Muscle of leg (tissue), 11 donors: Measurements from ENCODE around the gene PCDHA5. TPM values are rescaled to one million over a fixed set of nuclear protein-coding genes. Genes with fewer than 3 reads are reported as not detected.
"Not testable (repeated sequence)": the region's sequence is repeated elsewhere in the genome, so short reads cannot be mapped to it uniquely, and the experiment has no call there.

Experiments used
- DNase-seq: peaks from one replicate; pipeline ENCODE4 v3.0.0; 2013
- H3K27ac ChIP-seq: one replicate; pipeline ENCODE4 v1.5.1; 2013; ENCODE audit warnings: mild to moderate bottlenecking, low read length, control low read depth
- H3K27me3 ChIP-seq: one replicate; pipeline ENCODE4 v1.6.1; 2013; ENCODE audit warnings: low read length; ENCODE audit not compliant: control insufficient read depth, insufficient read depth
- H3K36me3 ChIP-seq: one replicate; pipeline ENCODE4 v1.6.1; 2013; ENCODE audit warnings: low read length; ENCODE audit not compliant: control insufficient read depth, insufficient read depth
- H3K4me1 ChIP-seq: one replicate; pipeline ENCODE4 v1.6.1; 2013; ENCODE audit warnings: low read length; ENCODE audit not compliant: control insufficient read depth, insufficient read depth
- H3K4me3 ChIP-seq: one replicate; pipeline ENCODE4 v1.5.1; 2013; ENCODE audit warnings: low read length, control low read depth
- H3K9me3 ChIP-seq: replicated peaks from 2 replicates; pipeline ENCODE4 v1.6.1; 2013; ENCODE audit warnings: low read depth, low read length; ENCODE audit not compliant: control insufficient read depth
- WGBS: methylation state at CpG from one replicate; pipeline ENCODE4 v1.1.5; 2013; ENCODE audit warnings: missing lambda C conversion rate; ENCODE audit not compliant: insufficient coverage; 5-methylcytosine and 5-hydroxymethylcytosine counted together
- polyA plus RNA-seq, 8 donors: library from polyadenylated mRNA; unstranded; fragments of 120-200 nt; gene quantifications; one replicate each; pipeline versions ENCODE4 v1.2.1 to v1.2.3, GENCODE V29; 2013; ENCODE audit warnings: inconsistent platforms in 1 of 8, low replicate concordance in 1 of 8; ENCODE audit not compliant: insufficient read length in 8 of 8, insufficient read depth in 1 of 8
- total RNA-seq: library from RNA; stranded (reverse); fragments of 120-200 nt; gene quantifications from one replicate; pipeline ENCODE4 v1.2.4, GENCODE V29; 2013

The PCDHA5 gene
- total and polyA plus RNA-seq, 9 donors: 0.04 to 0.30 (median 0.08) TPM; not detected in 3

GRCh38 chr5:140823475-140823874 lies 2.1 kb downstream of the PCDHA5 start:
- DNase-seq: no peak
- Histone ChIP-seq H3K27ac (no peak overlapping the region), H3K27me3 (peaks cover 2% of the 10 kb centered on the region), H3K4me3 (no peak overlapping the region), H3K4me1 (no peaks in the 10 kb centered on the region), H3K36me3 (no peaks in the 10 kb centered on the region), H3K9me3 (peaks cover 6% of the 10 kb centered on the region)
- 53% methylated on average over 38 of the region's 38 CpGs for WGBS

- peaks cover 12% of the 10 kb centered on the region for H3K9me3 ChIP-seq
- 11% methylated on average over 12 of the region's 27 CpGs for WGBS
- no peak for DNase-seq
Measured at GRCh38 chr5:140827704-140828361, 6.4 kb downstream of the PCDHA5 start, which contains the start of gene PCDHA6. PCDHA6 (plus strand) TSS chr5:140827960; CDS start chr5:140828092, 132 bp downstream.

GRCh38 chr5:140828362-140828737 lies 6.9 kb downstream of the PCDHA5 start:
- H3K27ac ChIP-seq: no peak overlapping the region
- H3K4me1 ChIP-seq: no peaks in the 10 kb centered on the region
- H3K4me3 ChIP-seq: no peak overlapping the region
- no peak for DNase-seq
- WGBS: 21% methylated on average over 8 of the region's 18 CpGs
- H3K9me3 ChIP-seq: peaks cover 12% of the 10 kb centered on the region
- no peaks in the 10 kb centered on the region for H3K36me3 ChIP-seq
- peaks cover 7% of the 10 kb centered on the region for H3K27me3 ChIP-seq

More at GRCh38 chr5:140827704-140828361, 6.4 kb downstream of the PCDHA5 start, which contains the start of gene PCDHA6:
- H3K4me3 ChIP-seq: no peak within 1 kb of the TSS
- no peaks in the 10 kb centered on the region for H3K36me3 ChIP-seq
- no peak within 1 kb of the TSS for H3K27ac ChIP-seq
- peaks cover 7% of the 10 kb centered on the region for H3K27me3 ChIP-seq
- H3K4me1 ChIP-seq: no peaks in the 10 kb centered on the region

GRCh38 chr5:140829511-140830501 lies 8.4 kb downstream of the PCDHA5 start:
- H3K27ac ChIP-seq, H3K36me3 ChIP-seq, H3K4me3 ChIP-seq, DNase-seq, H3K9me3 ChIP-seq, H3K4me1 ChIP-seq: not testable (repeated sequence)
- peaks cover 10% of the 10 kb centered on the region for H3K27me3 ChIP-seq
- 41% methylated on average over 90 of the region's 106 CpGs for WGBS

- H3K4me3 ChIP-seq: no peak within 1 kb of the TSS
- no peaks in the 10 kb centered on the region for H3K36me3 ChIP-seq
- peaks cover 21% of the 10 kb centered on the region for H3K9me3 ChIP-seq
- peak; percentile 2 for DNase-seq
- peaks cover 12% of the 10 kb centered on the region for H3K27me3 ChIP-seq
- WGBS: no CpG with 5 or more reads among the region's 8 CpGs
- no peaks in the 10 kb centered on the region for H3K4me1 ChIP-seq
- H3K27ac ChIP-seq: no peak within 1 kb of the TSS
Measured at GRCh38 chr5:140833993-140834392, 12.6 kb downstream of the PCDHA5 start, which contains the start of gene PCDHA7. PCDHA7 (plus strand) TSS chr5:140834269; CDS start chr5:140834384, 115 bp downstream.

GRCh38 chr5:140834439-140835008 lies 13.1 kb downstream of the PCDHA5 start:
- not testable (repeated sequence) for H3K4me3 ChIP-seq, H3K36me3 ChIP-seq, H3K27ac ChIP-seq, DNase-seq, H3K4me1 ChIP-seq
- WGBS: 25% methylated on average over 15 of the region's 38 CpGs
- Histone ChIP-seq H3K27me3 (peaks cover 12% of the 10 kb centered on the region), H3K9me3 (peaks cover 21% of the 10 kb centered on the region)

GRCh38 chr5:140835622-140836510 lies 14.5 kb downstream of the PCDHA5 start:
- no peaks in the 10 kb centered on the region for H3K36me3 ChIP-seq
- no peak overlapping the region for H3K4me3 ChIP-seq
- WGBS: 37% methylated on average over 103 of the region's 103 CpGs
- peaks cover 7% of the 10 kb centered on the region for H3K27me3 ChIP-seq
- H3K27ac ChIP-seq: no peak overlapping the region
- no peak for DNase-seq
- H3K9me3 ChIP-seq: peaks cover 17% of the 10 kb centered on the region
- no peaks in the 10 kb centered on the region for H3K4me1 ChIP-seq

- H3K4me3 ChIP-seq: no peak within 1 kb of the TSS
- 17% methylated on average over 14 of the region's 47 CpGs for WGBS
- H3K27ac ChIP-seq: no peak within 1 kb of the TSS
- H3K9me3 ChIP-seq: peaks cover 16% of the 10 kb centered on the region
- H3K4me1 ChIP-seq: no peaks in the 10 kb centered on the region
- no peaks in the 10 kb centered on the region for H3K36me3 ChIP-seq
- H3K27me3 ChIP-seq: no peaks in the 10 kb centered on the region
- DNase-seq: no peak
Measured at GRCh38 chr5:140840978-140841962, 19.9 kb downstream of the PCDHA5 start, which contains the start of gene PCDHA8. PCDHA8 (plus strand) TSS chr5:140841187; CDS start chr5:140841322, 135 bp downstream.
